K562 (cell line): ENCODE results near the gene COL15A1. TPM values are rescaled to one million over a fixed set of nuclear protein-coding genes. Genes with fewer than 3 reads are reported as not detected.

ENCODE experiments used
- ETV6 ChIP-seq, 3 experiments: fragments of 150-350 bp in 1 of 3; sonication (generic) in 1 of 3; formaldehyde crosslinking in 1 of 3; IDR thresholded peaks; 2 replicates each; pipeline versions ENCODE4 v1.6.1 to v1.8.0; 2014 to 2022; ENCODE audit warnings: borderline replicate concordance in 2 of 3, low read depth in 2 of 3, antibody characterized with exemption in 1 of 3, low read length in 1 of 3, mild to moderate bottlenecking in 1 of 3, missing genetic modification reagents in 1 of 3
- FOXA3 ChIP-seq, 2 experiments: fragments of 450-650 bp in 1 of 2; sonication (generic) in 1 of 2; formaldehyde crosslinking; IDR thresholded peaks in 1 of 2; conservative IDR thresholded peaks in 1 of 2; 2 replicates each; pipeline versions ENCODE4 v1.4.0 to v1.8.0; 2020 to 2022; ENCODE audit warnings: mild to moderate bottlenecking in 2 of 2, missing genetic modification reagents in 1 of 2
- MCM7 ChIP-seq, 2 experiments: fragments of 450-650 bp; IDR thresholded peaks; 2 replicates each; pipeline ENCODE4 v1.6.1; 2016 to 2018
- SUPT5H ChIP-seq: fragments of 450-650 bp; IDR thresholded peaks from 2 replicates; pipeline ENCODE4 v1.6.1; 2016
- TOE1 ChIP-seq, 2 experiments: fragments of 450-650 bp in 1 of 2; sonication (generic) in 1 of 2; formaldehyde crosslinking in 1 of 2; IDR thresholded peaks; 2 replicates each; pipeline versions ENCODE4 v1.7.1 to v1.8.0; 2016 to 2022; ENCODE audit warnings: borderline replicate concordance in 2 of 2, mild to moderate bottlenecking in 2 of 2, antibody characterized with exemption in 1 of 2, inconsistent platforms in 1 of 2, low read depth in 1 of 2, missing genetic modification reagents in 1 of 2, moderate library complexity in 1 of 2
- ZNF316 ChIP-seq: fragments of 450-650 bp; IDR thresholded peaks from 2 replicates; pipeline ENCODE4 v1.6.1; 2016
- ZNF695 ChIP-seq: fragments of 450-650 bp; formaldehyde crosslinking; IDR thresholded peaks from 2 replicates; pipeline ENCODE4 v1.4.0; 2020; ENCODE audit warnings: mild to moderate bottlenecking, moderate library complexity
- polyA plus RNA-seq, 8 experiments: library from polyadenylated mRNA; depleted of rRNA in 4 of 8; stranded (reverse) in 5 of 8; unstranded in 3 of 8; fragments of >200 nt; fragmentation: Nextera tagmentation in 2 of 8; fragmentation: Illumina TruSeq in 1 of 8; extraction: Ambion mirVana in 2 of 8; extraction: Trizol in 1 of 8; gene quantifications; 2 replicates each; pipeline versions ENCODE4 v1.2.1 to v1.2.3, GENCODE V29; 2011 to 2014; ENCODE audit warnings: inconsistent platforms in 1 of 8, missing spikeins in 1 of 8
- total RNA-seq, 7 experiments: library from RNA; depleted of rRNA in 6 of 7; stranded (reverse); fragments of >200 nt in 6 of 7; fragmentation: Illumina TruSeq in 2 of 7; extraction: Trizol in 2 of 7; gene quantifications; 2 replicates each; pipeline versions ENCODE4 v1.2.1 to v1.2.3, GENCODE V29; 2011 to 2021; ENCODE audit warnings: low replicate concordance in 1 of 7
- TF ChIP-seq, protein P1 (sequence below): fragments of 250-450 bp; sonication (Bioruptor Pico); IDR thresholded peaks from 2 replicates; pipeline ENCODE4 v1.5.0; 2020; ENCODE audit warnings: mild to moderate bottlenecking
- TF ChIP-seq, protein P2 (sequence below): fragments of 150-350 bp; IDR thresholded peaks from 2 replicates; pipeline ENCODE4 v1.6.1; 2014; ENCODE audit warnings: low read depth, mild to moderate bottlenecking, low read length, borderline replicate concordance
- TF ChIP-seq, protein P3 (sequence below): IDR thresholded peaks from 2 replicates; pipeline ENCODE4 v1.6.1; 2016; ENCODE audit warnings: missing genetic modification characterization, missing compliant biosample characterization
- TF ChIP-seq, protein P4 (sequence below): fragments of 450-650 bp; IDR thresholded peaks from 2 replicates; pipeline ENCODE4 v1.6.1; 2016; ENCODE audit warnings: borderline replicate concordance
- TF ChIP-seq, protein P5 (sequence below): fragments of 250-450 bp; sonication (Bioruptor Pico); IDR thresholded peaks from 2 replicates; pipeline ENCODE4 v1.4.0; 2020; ENCODE audit warnings: mild to moderate bottlenecking, moderate library complexity

Gene COL15A1
- total and polyA plus RNA-seq, 9 of the 15 experiments (the other 6 are each of a cell fraction or from before 2014, with no cell fraction given), result 0.46 to 5.1 (median 2.6) TPM

DNA sequence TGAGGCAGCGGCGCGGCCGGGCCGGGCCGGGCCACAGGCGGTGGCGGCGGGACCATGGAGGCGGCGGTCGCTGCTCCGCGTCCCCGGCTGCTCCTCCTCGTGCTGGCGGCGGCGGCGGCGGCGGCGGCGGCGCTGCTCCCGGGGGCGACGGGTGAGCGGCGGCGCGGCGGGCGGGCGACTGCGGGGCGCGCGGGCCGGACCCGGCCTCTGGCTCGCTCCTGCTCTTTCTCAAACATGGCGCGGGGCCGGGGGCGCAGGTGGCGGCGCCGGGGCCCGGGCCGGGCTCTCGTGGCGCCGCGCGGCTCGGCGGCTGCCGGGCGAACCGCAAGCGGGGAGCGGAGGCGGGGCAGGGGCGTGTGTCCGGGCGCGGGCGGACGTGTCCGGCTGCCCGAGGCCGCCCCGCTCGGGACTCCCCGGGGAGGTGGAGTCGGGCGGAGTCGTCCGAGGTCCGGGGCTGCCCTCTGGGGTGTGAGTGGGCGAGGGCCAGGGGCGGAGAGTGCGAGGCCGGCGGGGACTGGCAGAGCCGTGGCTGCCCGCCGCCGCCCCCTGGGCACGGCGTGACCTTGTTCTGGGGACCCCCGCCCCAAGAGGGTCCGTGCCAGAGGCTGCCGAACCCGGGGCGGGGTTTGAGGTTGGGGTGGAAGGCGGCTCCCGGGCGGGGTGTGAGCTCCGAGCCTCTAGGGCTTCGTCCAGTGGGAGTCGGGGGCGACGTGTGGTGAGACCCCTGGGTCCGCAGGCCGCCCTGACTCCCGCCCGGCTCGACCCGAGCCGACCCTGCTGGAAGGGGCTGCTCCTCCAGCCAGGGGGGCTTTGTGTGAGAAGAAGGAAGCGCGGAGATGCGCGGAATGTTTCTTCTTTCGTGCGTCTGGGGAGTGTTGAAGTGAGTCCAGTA is 161.7 kb downstream of the COL15A1 start (continued):
- TF ChIP-seq ETV6 (IDR thresholded peaks at IDR 0.05; ENCODE audit: borderline replicate concordance in 1 of 2, low read depth in 2 of 2, low read length in 1 of 2) (no peak), ETV6 (CRISPR knock-in tag; IDR thresholded peaks at IDR 0.05; ENCODE audit: borderline replicate concordance) (no peak), FOXA3 (CRISPR knock-in tag; conservative IDR thresholded peaks at IDR 0.05 in 1 of 2, IDR thresholded peaks at IDR 0.05 in 1 of 2) (no peak), SUPT5H (no peak), ZNF316 (no peak), TOE1 (IDR thresholded peaks at IDR 0.05; ENCODE audit: borderline replicate concordance) (no peak), TOE1 (CRISPR knock-in tag; IDR thresholded peaks at IDR 0.05; ENCODE audit: borderline replicate concordance, low read depth) (no peak), ZNF695 (CRISPR knock-in tag) (no peak), MCM7 (IDR thresholded peaks at IDR 0.05) (no peak)
- TF ChIP-seq, protein P1, sequence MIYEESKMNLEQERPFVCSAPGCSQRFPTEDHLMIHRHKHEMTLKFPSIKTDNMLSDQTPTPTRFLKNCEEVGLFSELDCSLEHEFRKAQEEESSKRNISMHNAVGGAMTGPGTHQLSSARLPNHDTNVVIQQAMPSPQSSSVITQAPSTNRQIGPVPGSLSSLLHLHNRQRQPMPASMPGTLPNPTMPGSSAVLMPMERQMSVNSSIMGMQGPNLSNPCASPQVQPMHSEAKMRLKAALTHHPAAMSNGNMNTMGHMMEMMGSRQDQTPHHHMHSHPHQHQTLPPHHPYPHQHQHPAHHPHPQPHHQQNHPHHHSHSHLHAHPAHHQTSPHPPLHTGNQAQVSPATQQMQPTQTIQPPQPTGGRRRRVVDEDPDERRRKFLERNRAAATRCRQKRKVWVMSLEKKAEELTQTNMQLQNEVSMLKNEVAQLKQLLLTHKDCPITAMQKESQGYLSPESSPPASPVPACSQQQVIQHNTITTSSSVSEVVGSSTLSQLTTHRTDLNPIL (CRISPR knock-in tag), result no peak
- TF ChIP-seq, protein P2, sequence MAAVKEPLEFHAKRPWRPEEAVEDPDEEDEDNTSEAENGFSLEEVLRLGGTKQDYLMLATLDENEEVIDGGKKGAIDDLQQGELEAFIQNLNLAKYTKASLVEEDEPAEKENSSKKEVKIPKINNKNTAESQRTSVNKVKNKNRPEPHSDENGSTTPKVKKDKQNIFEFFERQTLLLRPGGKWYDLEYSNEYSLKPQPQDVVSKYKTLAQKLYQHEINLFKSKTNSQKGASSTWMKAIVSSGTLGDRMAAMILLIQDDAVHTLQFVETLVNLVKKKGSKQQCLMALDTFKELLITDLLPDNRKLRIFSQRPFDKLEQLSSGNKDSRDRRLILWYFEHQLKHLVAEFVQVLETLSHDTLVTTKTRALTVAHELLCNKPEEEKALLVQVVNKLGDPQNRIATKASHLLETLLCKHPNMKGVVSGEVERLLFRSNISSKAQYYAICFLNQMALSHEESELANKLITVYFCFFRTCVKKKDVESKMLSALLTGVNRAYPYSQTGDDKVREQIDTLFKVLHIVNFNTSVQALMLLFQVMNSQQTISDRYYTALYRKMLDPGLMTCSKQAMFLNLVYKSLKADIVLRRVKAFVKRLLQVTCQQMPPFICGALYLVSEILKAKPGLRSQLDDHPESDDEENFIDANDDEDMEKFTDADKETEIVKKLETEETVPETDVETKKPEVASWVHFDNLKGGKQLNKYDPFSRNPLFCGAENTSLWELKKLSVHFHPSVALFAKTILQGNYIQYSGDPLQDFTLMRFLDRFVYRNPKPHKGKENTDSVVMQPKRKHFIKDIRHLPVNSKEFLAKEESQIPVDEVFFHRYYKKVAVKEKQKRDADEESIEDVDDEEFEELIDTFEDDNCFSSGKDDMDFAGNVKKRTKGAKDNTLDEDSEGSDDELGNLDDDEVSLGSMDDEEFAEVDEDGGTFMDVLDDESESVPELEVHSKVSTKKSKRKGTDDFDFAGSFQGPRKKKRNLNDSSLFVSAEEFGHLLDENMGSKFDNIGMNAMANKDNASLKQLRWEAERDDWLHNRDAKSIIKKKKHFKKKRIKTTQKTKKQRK, result no peak
- TF ChIP-seq, protein P3, sequence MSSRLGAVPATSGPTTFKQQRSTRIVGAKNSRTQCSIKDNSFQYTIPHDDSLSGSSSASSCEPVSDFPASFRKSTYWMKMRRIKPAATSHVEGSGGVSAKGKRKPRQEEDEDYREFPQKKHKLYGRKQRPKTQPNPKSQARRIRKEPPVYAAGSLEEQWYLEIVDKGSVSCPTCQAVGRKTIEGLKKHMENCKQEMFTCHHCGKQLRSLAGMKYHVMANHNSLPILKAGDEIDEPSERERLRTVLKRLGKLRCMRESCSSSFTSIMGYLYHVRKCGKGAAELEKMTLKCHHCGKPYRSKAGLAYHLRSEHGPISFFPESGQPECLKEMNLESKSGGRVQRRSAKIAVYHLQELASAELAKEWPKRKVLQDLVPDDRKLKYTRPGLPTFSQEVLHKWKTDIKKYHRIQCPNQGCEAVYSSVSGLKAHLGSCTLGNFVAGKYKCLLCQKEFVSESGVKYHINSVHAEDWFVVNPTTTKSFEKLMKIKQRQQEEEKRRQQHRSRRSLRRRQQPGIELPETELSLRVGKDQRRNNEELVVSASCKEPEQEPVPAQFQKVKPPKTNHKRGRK (tag), result no peak
- TF ChIP-seq, protein P4, sequence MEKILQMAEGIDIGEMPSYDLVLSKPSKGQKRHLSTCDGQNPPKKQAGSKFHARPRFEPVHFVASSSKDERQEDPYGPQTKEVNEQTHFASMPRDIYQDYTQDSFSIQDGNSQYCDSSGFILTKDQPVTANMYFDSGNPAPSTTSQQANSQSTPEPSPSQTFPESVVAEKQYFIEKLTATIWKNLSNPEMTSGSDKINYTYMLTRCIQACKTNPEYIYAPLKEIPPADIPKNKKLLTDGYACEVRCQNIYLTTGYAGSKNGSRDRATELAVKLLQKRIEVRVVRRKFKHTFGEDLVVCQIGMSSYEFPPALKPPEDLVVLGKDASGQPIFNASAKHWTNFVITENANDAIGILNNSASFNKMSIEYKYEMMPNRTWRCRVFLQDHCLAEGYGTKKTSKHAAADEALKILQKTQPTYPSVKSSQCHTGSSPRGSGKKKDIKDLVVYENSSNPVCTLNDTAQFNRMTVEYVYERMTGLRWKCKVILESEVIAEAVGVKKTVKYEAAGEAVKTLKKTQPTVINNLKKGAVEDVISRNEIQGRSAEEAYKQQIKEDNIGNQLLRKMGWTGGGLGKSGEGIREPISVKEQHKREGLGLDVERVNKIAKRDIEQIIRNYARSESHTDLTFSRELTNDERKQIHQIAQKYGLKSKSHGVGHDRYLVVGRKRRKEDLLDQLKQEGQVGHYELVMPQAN, result no peak
- TF ChIP-seq, protein P5, sequence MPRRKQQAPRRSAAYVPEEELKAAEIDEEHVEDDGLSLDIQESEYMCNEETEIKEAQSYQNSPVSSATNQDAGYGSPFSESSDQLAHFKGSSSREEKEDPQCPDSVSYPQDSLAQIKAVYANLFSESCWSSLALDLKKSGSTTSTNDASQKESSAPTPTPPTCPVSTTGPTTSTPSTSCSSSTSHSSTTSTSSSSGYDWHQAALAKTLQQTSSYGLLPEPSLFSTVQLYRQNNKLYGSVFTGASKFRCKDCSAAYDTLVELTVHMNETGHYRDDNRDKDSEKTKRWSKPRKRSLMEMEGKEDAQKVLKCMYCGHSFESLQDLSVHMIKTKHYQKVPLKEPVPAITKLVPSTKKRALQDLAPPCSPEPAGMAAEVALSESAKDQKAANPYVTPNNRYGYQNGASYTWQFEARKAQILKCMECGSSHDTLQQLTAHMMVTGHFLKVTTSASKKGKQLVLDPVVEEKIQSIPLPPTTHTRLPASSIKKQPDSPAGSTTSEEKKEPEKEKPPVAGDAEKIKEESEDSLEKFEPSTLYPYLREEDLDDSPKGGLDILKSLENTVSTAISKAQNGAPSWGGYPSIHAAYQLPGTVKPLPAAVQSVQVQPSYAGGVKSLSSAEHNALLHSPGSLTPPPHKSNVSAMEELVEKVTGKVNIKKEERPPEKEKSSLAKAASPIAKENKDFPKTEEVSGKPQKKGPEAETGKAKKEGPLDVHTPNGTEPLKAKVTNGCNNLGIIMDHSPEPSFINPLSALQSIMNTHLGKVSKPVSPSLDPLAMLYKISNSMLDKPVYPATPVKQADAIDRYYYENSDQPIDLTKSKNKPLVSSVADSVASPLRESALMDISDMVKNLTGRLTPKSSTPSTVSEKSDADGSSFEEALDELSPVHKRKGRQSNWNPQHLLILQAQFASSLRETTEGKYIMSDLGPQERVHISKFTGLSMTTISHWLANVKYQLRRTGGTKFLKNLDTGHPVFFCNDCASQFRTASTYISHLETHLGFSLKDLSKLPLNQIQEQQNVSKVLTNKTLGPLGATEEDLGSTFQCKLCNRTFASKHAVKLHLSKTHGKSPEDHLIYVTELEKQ (CRISPR knock-in tag), result no peak
